NCI-H460 (cell line): Measurements from ENCODE around the gene GPC3. TPM values are rescaled to one million over a fixed set of nuclear protein-coding genes. Genes with fewer than 3 reads are reported as not detected.
"Not testable (repeated sequence)": the region's sequence is repeated elsewhere in the genome, so short reads cannot be mapped to it uniquely, and the experiment has no call there.

Experiments
- DNase-seq: peaks from one replicate; pipeline ENCODE4 v3.0.0-alpha.2; 2016; ENCODE audit warnings: low read depth; ENCODE audit errors: extremely low read depth
- total RNA-seq: library from RNA; depleted of rRNA; stranded (reverse); fragments of >200 nt; shearing (Covaris generic); gene quantifications from 2 replicates; pipeline ENCODE4 v1.2.3, GENCODE V29; 2014

Gene GPC3
- total RNA-seq, 1 experiment from 2014 or later, result not detected

DNA sequence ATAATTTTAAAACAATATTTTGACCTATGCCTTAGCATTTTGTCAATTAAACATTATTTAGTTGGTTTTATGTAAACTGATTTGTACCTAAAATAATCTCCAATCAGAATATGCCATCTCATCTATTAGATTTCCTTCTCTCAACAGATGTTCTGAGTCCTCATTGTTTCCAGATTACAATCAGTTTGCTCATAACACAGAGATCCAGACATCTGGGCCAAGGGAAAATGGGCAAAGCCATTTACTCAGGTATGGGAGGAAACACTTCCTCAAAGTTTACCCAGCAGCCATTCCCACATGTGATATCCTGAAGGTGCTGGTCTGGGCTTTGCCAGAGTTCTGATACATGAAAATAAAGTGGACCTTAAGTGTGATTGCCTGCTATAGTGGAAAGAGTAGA is 352.2 kb downstream of the GPC3 start:
- DNase-seq, result no peak

DNA sequence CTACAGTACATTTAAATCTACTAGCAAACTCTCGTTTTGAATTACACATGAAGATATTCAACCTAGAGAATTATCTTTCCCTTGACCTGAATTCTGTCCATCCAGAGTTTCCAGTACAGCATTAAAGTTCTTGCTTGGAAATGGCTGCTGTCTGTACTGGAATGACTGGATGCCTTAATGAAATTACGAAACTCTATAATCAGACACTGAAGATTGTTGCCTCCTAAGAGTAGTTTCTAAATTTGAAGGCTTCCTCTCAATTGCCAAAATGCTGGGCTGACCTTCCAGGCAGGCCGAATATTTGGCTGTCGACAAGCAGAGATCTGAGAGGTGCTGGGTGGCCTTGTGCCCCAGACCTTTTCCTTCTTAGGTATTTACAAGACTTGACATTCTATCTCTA is 355.0 kb downstream of the GPC3 start:
- no peak for DNase-seq

DNA sequence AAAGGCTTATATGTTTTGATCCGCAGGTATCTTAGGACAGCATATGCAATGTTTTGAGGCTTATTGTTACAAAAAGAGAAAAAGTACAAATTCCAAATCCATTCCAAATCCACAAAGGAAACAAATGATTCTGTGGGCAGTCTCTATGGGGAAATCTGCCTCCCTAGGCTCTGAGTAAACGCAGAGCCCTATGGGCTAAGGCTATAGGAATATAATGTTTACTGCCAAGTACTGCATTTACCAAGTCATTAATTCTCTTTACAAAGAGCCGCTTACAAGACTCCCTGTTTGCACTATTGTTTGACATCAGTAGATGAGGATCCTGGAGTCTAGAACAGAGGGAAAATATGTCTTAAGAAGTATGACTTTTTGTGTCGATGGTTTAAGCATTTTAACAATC is 357.7 kb downstream of the GPC3 start:
- no peak for DNase-seq

DNA sequence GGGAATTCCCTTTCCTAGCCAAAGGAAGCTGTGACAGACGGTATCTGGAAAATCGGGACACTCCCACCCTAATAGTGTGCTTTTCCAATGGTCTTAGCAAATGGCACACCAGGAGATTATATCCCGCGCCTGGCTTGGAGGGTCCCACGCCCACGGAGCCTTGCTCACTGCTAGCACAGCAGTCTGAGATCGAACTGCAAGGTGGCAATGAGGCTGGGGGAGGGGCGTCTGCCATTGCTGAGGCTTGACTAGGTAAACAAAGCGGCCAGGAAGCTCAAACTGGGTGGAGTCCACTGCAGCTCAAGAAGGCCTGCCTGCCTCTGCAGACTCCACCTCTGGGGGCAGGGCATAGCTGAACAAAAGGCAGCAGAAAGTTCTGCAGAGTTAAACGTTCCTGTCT is 364.0 kb downstream of the GPC3 start:
- not testable (repeated sequence) for DNase-seq

DNA sequence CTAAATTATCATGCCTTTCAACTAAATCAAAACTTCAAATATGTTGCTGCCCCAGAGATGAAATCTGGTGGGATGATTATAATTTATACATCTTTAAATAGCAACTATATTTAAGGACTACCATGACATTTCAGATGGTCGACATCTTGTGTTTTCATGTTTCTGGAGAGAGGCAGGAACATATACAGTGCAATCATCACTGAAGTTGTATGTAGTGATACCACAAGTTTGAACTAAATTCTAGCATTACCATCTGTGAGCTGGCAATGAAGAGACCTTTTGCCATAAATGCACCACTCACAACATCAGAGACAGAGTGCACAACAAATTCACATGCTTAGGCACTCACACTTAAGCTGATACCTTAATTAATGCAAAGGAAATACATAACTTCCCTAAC is 373.7 kb downstream of the GPC3 start:
- no peak for DNase-seq

DNA sequence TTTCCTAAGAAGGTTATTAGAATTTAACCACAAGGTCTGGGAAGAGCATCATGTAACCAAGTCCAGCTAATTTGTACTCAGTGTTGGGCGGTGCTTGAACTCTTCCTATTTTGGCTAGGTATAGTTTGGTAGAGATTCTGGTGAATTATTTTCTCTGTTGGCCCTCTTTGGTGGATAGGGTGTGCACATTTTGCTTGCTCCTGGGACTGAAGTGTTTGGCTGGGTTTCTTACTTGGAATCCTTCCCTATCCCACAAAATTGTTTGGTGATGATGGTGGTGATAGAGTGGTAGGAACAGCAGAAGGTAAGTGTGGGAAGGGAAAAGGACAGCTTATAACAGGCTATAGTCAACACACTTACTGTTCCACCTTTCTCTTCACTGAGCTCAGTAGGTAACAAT is 375.3 kb downstream of the GPC3 start:
- no peak for DNase-seq

DNA sequence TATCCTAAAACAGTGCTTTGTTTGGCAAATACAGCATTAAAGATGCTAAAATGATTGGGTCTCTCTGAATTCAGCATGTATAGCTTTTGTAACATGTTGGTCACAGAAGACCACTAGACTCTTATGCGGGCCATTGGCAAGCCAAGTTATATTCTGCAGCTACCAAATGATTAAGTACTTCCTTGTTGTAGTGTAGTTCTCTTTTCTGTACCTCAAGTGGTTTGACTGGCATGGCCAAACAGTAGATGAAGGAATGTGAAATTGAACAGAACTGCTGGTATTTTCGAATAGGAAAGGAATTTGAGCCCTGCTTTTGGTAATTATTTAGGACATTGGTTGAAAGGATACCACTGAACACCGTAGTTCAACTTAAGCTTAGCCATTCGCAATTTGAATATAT is 376.2 kb downstream of the GPC3 start:
- DNase-seq, result no peak

DNA sequence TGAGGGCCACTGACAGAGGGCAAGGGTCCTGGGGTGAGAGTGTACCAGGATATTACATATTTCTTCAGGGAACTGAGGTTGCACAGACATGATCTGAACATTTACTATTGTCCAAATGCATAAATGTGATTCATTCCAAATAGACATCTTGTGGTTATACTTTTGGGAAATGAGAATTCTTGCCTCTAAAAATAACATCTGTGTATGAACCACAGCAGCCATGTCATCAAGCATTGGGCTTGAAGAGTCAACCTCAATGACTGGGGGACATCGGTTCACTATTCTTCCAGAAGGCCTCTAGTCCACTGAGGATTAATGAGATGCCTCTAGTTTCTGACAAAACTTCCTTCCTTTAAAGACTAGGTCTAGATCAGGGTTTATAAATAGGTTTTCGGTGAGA is 377.0 kb downstream of the GPC3 start:
- no peak for DNase-seq

DNA sequence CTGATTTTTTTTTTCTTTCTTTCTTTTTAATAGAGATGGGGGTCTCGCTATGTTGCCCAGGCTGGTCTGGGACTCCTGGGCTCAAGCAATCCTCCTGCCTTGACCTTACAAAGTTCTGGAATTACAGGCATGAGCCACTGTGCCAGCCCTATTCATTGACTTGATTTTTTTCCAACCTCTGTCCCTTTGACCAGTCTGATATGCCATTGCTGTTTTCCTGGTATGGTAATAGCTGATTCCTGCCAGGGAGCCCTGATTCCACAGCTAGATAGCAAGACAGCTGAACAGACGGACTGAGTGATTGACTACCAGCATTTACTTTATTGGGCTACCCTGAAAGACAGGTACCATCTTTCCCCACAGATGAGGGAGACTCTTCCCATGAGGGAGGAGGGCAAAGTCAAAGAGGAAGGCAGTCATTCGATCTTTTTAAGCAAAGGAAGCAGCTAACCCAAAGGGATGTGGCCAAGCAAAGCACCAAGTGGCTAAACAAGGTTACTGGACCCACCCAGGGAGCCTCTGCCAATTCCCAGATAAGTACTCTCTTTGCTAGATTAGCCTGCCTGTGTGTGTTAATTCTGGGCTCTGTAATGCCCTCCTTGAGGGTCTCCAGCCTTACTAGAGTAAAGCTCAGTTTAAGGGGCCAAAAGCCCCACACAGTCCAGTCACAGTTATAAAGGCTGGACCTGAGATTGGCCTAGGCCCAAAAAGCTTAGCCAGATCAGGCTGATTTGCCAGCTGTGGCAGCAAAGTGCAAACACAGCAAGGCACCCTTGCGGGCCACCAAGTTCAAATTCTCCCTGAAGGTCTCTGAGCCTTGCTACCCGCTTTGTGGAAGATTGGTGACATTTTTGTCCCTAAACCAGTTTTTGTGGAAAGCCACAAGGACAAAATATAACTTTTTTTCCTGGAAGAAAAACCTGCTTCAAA is 377.7 kb downstream of the GPC3 start:
- DNase-seq, result no peak

DNA sequence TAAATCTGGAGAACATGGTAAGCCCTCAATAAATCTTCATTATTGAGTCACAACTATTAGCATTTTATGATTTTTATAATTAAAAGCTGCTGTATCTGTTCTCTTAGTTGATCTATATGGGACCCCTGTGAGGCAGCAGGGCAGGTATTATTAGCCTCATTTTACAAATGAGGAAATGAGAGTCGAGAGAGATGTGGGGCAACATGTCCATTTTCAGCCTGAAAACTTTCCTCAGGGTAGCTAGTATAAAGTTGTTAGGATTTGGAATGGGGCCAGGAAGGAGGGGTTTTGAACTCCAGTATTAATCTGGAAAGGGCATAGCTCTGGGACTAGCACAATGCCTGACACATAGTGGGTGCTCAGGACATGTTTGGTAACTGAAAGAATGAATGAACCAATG is 378.4 kb downstream of the GPC3 start:
- DNase-seq, result no peak

DNA sequence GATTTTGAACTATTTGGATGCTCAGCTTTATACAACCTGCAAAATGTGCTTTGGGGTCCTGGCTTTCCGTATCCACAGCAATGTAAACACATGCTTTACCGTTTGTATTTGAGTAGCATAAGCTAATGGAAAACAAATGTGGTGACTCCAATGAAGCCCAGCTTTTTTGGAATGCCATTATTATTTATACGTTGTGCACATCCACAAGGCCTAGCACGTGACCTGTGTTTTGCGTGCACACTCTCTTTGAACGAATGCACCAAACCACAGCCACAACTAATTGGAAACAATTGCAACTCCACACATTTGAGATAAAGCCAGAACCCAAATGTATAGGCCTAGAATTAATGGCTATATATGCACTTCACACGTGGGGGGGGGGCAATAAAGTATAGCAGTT is 380.6 kb downstream of the GPC3 start:
- no peak for DNase-seq

DNA sequence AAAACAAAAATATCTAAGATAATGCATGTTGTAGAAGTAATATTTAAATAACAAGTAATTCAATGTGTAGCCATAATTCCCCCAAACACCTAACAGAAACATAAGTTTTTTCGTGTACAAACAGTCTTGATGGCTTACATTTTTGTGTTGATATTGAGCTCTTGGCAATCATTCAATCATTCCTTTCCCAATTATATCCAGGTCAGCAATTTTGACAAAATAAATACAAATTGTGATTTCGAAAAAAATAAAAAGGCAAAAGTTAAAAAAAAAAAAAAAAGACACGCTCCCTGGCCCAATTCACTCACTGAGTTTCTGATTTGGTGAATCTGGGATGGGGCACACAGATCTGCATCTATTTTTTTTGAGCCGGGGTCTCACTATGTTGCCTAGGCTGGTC is 382.5 kb downstream of the GPC3 start:
- DNase-seq, result no peak

DNA sequence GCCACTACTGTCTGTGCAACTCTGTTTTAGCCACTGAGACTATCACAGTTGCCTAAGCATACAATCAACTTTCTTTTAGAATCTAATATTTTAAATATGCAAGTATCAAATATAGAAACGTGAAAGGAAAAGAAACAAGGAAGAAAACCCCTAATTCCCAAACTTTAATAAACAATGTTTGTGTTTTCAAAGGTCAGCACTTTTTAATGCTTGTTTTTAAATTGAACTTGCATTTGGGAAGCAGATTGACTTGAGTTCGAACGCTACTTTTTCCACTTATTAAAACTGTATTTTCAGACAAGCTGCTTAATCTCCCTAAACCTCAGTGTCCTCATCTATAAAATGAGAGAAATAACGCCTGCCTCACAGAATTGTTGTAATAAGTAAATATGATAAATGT is 384.3 kb downstream of the GPC3 start:
- no peak for DNase-seq

DNA sequence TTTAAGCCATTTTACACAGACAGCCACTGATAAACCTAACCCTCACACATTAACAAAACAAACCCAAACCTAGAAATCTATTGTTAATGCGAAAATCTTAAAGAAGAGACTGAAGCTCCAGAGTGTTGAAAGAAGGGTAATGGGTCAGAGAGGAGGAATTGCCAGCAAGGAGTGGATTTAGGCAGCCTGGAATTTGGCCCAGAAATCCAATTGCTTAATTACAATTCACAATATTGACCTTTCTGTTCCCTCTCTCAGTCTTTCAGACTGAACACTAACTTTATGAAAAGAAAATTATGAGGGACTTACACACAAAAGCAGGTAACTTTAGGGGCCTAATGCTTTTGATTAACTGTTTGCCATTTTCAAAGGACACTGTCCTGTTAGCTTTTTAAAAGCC is 384.9 kb downstream of the GPC3 start:
- no peak for DNase-seq

DNA sequence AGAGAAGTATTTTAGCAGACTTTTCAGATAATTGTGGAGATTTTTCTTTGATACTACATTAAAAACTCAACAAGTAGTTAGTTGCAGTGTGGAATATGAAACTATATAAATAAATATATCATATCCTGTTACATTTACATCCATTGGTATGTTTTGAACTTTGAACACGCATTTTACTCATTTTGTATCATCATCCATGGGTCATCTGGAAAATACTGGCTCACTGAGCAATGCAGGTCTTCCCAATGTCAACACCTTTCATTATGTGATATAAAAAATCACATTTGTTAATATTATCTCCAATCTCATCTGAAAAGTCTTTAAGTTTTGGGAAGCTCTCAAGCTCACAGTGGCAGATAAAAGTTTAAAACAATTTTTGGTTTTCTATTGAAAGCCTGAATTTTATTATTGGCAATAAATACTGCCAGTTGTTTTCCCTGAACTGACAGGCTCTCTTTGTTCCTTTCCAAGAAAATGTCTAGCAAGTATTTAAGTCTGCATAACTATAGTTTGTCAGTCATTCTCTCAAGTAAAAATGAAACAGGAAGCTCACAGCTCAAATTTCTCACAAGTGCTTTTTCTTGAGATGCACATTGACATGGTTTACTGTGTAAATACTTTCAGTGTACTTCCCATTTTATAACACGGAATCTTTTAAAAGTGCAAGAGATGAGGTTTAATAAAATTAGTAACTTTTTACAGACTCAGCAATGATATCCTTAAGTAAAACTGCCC is 386.6 kb downstream of the GPC3 start:
- no peak for DNase-seq

DNA sequence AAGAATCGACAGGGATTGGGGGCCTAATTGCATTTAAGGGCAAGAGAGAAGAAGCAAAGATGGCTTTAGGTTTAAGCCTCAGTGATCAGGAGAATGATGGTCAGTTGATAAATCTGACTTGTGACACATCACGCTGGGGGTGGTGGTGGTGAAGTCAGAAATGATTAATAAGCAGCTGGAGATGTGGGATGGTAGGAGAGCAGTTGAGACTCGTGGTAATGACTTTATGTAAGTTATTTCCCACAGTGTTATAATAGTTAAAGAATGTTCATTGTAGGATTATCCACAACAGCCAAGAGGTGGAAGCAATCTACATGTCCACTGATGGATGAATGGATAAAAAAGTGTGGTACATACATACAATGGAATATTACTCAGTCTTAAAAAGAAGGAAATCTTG is 391.2 kb downstream of the GPC3 start:
- no peak for DNase-seq

DNA sequence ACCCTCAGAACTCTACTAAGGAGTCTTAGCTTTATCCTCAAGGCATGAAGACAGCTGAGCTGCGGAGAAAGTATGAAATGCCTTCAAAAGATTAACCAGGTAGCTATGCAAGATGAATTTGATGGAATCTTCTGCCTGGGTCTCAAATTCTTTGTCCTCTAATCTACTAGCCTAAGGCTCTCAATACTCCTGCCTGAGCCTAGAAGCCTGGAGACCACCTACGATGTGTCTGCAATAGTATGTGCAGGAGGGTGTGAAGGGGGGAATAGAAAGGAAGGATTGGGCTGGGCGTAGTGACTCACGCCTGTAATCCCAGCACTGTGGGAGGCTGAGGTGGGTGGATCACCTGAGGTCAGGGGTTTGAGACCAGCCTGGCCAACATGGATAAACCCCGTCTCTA is 391.9 kb downstream of the GPC3 start:
- DNase-seq, result no peak

DNA sequence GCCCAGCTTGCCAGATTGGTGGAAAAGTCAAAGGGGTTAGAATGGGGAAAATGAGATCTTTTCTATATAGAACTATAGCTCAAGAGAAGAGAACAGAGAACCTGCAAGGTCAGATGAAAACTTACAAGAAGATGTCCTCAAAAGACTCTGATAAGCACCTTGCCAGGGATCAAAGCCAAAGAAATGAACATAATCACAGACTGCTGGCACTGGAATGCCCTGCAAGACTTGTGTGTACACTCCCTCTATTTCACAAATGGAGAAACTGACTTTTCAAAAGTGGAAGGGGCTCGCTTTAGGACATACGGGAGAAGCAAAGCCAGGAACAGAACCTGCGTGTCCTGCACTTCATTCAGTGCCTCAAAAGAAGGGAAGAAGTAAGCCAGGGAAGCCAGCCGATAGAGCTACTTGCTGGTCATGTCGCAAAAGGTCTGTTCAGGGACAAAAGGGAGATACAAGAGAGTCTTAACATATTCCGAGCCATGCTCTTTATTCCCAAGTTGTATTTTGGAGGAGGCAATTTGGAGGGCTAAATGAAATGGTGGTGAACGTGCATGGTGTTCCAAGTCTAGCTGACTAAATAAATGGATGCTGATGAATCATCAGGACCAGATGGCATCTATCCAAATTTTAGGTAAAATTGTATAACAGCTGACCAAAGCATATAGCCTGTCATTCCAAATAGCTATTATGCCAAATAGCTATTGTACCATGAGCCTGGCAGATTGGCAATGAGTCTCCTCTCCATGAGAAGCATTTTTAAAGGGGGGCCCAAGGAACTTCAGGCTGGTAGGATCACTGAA is 394.5 kb downstream of the GPC3 start:
- no peak for DNase-seq

DNA sequence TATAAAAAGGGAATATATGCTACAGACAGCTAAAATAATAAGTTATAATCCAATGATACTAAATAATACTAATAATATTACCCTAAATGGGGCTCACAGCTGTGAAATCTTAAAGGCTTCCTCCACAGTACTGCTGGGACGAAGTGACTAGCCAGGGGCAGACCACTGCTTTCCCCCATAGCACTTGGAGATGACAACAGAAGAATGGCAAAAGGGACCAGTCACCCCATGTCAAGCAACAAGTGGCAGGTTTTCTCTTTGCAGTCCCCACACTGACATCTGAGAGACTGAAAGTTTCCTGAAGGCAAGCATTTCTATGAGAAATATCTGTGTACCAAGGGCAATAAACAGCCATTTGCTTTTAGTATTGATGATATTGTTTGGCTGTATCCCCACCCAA is 396.6 kb downstream of the GPC3 start:
- no peak for DNase-seq

DNA sequence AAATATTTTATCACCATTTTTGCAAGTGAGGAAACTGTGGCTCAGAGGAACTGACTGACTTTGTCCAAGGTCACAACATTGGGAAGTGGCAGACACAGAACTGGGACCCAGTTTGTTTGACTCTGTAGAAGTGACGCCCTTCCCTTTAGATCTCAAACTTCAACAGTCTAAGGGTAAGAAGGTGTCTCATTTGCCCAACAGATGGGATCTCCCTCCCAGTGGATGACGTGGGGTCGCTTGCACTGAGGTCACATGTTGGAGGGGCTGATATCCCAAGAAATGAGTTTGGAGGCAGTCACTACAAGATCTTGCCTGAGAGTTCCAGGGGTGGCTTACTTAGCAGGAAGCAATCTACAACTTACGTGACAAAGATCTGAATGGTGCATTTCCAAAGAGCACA is 397.6 kb downstream of the GPC3 start:
- DNase-seq, result no peak

DNA sequence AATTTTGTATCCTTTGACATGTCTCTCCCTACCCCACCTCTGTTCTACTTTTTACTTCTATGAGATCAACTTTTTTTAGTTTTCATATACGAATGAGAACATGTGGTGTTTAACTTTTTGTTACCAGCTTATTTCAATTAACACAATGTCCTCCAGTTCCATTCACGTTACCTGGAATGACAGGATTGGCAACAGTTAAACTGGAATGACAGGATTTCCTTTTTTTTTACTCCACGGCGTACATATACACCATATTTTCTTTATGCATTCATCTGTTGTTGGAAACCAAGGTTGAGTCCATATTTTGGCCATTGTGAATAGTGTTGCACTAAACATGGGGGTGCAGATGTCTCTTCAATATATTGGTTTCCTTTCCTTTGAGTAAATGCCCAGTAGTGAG is 398.3 kb downstream of the GPC3 start:
- DNase-seq, result no peak
